K562 (cell line): ENCODE measurements around the gene AIG1.

ENCODE experiments used
- BRCA1 ChIP-seq, 2 experiments: fragments of 450-650 bp in 1 of 2; sonication (generic) in 1 of 2; formaldehyde crosslinking in 1 of 2; IDR thresholded peaks; 2 replicates each; pipeline versions ENCODE4 v1.5.0 to v1.6.1; 2017 to 2020; ENCODE audit warnings: mild to moderate bottlenecking in 1 of 2, missing genetic modification reagents in 1 of 2
- E2F4 ChIP-seq: sonication (generic); formaldehyde crosslinking; IDR thresholded peaks from 2 replicates; pipeline ENCODE4 v1.8.0; 2022; ENCODE audit warnings: mild to moderate bottlenecking, low read depth, missing genetic modification reagents
- ETV6 ChIP-seq, 3 experiments: fragments of 150-350 bp in 1 of 3; sonication (generic) in 1 of 3; formaldehyde crosslinking in 1 of 3; IDR thresholded peaks; 2 replicates each; pipeline versions ENCODE4 v1.6.1 to v1.8.0; 2014 to 2022; ENCODE audit warnings: borderline replicate concordance in 2 of 3, low read depth in 2 of 3, antibody characterized with exemption in 1 of 3, low read length in 1 of 3, mild to moderate bottlenecking in 1 of 3, missing genetic modification reagents in 1 of 3
- HOXB6 ChIP-seq: fragments of 250-450 bp; sonication (Bioruptor Pico); IDR thresholded peaks from 2 replicates; pipeline ENCODE4 v1.5.1; 2022; ENCODE audit warnings: mild to moderate bottlenecking, borderline replicate concordance
- NFATC3 ChIP-seq: fragments of 450-650 bp; IDR thresholded peaks from 2 replicates; pipeline ENCODE4 v1.6.1; 2017; ENCODE audit warnings: mild to moderate bottlenecking
- POLR2AphosphoS5 ChIP-seq: IDR thresholded peaks from 2 replicates; pipeline ENCODE4 v1.6.1; 2011; ENCODE audit warnings: mild to moderate bottlenecking, low read depth, low read length, moderate library complexity; ENCODE audit not compliant: control insufficient read depth, insufficient read depth
- SRSF7 ChIP-seq: fragments of 200-400 bp; formaldehyde crosslinking; optimal IDR thresholded peaks from 2 replicates; pipeline ENCODE3; 2017; ENCODE audit warnings: mild to moderate bottlenecking, low read depth, low read length
- ZBTB26 ChIP-seq: fragments of 450-650 bp; formaldehyde crosslinking; IDR thresholded peaks from 2 replicates; pipeline ENCODE4 v1.4.0; 2022; ENCODE audit warnings: missing genetic modification characterization
- ZHX1 ChIP-seq: fragments of 150-350 bp; conservative IDR thresholded peaks from 2 replicates; pipeline ENCODE4 v1.6.1; 2014; ENCODE audit warnings: low read length

- no peak for TF ChIP-seq ZHX1
- no peak for TF ChIP-seq HOXB6 (CRISPR knock-in tag)
- no peak for TF ChIP-seq ETV6 (IDR thresholded peaks at IDR 0.05; ENCODE audit: borderline replicate concordance in 1 of 2, low read depth in 2 of 2, low read length in 1 of 2)
- TF ChIP-seq ETV6 (CRISPR knock-in tag; IDR thresholded peaks at IDR 0.05; ENCODE audit: borderline replicate concordance): no peak
- TF ChIP-seq E2F4 (CRISPR knock-in tag): no peak
- no peak for TF ChIP-seq NFATC3
- no peak for TF ChIP-seq POLR2AphosphoS5
- no peak for TF ChIP-seq SRSF7
- no peak for TF ChIP-seq BRCA1 (IDR thresholded peaks at IDR 0.05)
- TF ChIP-seq BRCA1 (CRISPR knock-in tag; IDR thresholded peaks at IDR 0.05): no peak
- TF ChIP-seq ZBTB26 (CRISPR knock-in tag): no peak
Measured at GRCh38 chr6:143268439-143268838, 207.8 kb downstream of the AIG1 start.
